HG03469 (cell line): Measurements from ENCODE around the gene UGT2B10.
"Not testable (repeated sequence)": the region's sequence is repeated elsewhere in the genome, so short reads cannot be mapped to it uniquely, and the experiment has no call there.

Experiments
- ATAC-seq: cut with Tn5 transposase; IDR thresholded peaks from one replicate; pipeline ENCODE4 v1.9.1; 2021; ENCODE audit warnings: mild to moderate bottlenecking, moderate library complexity, moderate number of reproducible peaks; ENCODE audit not compliant: unreplicated experiment

The UGT2B10 gene

DNA sequence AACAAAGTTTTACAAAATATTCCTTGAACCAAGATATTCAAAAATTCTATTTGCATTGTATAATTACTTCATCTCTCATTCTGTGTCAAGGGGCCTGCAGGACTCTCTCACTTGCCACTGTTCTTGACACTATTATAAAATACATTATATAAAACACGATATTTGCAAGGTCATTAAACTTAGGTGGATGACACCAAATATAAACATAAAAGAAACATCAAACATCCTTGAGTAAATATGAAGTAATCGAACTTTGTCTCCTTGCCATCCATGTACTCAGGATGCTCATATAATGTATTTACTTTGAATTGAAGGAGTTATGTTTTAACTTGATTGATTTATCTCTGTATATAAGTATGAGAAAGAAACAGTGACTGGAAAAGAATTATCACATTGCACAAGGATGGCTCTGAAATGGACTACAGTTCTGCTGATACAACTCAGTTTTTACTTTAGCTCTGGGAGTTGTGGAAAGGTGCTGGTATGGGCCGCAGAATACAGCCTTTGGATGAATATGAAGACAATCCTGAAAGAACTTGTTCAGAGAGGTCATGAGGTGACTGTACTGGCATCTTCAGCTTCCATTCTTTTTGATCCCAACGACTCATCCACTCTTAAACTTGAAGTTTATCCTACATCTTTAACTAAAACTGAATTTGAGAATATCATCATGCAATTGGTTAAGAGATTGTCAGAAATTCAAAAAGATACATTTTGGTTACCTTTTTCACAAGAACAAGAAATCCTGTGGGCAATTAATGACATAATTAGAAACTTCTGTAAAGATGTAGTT lies at the start of gene UGT2B10:
TSS of gene UGT2B10 (plus strand) at position 378 of the 793 bp plus-strand sequence. CDS start at position 404, 26 bp downstream.
- ATAC-seq: not testable (repeated sequence)

DNA sequence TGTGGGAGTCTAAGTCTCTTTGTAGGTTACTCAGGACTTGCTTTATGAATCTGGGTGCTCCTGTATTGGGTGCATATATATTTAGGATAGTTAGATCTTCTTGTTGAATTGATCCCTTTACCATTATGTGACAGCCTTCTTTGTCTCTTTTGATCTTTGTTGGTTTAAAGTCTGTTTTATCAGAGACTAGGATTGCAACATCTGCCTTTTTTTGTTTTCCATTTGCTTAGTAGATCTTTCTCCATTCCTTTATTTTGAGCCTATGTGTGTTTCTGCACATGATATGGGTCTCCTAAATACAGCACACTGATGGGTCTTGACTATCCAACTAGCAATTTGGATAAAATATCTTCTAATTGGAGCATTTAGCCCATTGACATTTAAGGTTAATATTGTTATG lies 44.0 kb upstream of the UGT2B10 start:
- not testable (repeated sequence) for ATAC-seq

DNA sequence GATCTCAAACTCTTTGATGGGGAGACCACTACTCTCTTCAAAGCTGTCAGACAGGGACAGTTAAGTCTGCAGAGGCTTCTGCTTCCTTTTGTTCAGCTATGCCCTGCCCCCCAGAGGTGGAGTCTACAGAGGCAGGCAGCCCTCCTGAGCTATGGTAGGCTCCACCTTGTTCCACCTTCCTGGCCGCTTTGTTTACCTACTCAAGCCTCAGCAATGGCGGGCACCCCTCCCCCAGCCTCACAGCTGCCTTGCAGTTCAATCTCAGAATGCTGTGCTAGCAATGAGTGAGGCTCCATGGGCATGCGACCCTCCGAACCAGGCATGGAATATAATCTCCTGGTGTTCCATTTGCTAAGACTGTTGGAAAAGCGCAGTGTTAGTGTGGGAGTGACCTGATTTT lies 42.1 kb upstream of the UGT2B10 start:
- no peak for ATAC-seq

DNA sequence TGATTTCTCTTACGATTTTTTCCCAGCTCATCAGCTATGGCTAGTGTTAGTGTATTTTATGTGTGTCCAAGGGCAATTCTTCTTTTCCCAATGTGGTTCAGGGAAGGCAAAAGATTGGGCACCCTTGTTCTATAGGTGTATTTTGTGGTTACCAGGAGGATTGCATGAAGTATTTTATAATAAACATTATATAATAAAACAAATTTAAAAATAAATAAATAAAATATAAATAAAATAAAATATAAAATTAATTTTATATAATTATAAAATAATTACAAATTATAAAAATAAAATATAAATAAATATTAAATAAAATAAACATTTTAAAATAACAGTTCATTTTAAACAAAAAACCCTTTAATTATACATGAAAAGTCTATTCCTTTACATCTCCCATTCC lies 35.6 kb upstream of the UGT2B10 start:
- no peak for ATAC-seq

DNA sequence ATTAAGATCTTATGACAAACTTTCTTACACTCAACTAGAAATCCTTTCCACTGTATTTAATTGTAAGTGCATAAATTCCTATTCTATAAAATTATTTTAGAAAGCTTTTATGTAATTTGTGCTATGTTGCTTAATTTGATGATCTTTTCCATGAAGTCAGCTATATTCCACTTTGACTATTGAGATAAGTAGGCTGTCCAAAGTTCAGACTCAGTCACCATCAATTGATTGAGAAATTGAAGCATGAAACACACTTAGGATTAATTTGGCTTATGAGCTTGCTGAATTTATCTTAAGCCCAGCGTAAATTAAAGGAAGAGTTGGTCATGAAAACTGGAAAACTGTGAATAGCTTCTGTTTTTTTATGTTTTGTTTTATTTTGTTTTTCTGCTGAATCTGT lies 18.7 kb upstream of the UGT2B10 start:
- ATAC-seq: no peak

DNA sequence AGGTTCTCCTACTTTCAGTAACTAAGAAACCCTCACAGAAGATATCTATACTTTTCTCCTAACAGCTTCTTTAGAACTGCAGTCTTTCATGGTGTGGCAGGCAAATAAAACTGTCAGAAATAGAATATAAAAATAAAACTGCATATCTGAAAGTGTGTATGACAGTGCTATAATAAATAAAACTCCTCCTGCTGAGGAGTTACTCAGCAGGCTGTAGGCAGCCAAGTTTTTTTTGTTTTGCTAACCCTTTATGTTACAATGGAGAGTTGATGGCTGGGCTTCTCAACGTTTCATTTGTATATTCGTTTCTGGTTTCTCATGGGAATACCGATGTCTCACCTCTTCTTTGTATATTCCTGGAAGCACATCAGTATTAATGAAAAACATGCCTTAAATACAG lies 18.2 kb upstream of the UGT2B10 start:
- no peak for ATAC-seq

DNA sequence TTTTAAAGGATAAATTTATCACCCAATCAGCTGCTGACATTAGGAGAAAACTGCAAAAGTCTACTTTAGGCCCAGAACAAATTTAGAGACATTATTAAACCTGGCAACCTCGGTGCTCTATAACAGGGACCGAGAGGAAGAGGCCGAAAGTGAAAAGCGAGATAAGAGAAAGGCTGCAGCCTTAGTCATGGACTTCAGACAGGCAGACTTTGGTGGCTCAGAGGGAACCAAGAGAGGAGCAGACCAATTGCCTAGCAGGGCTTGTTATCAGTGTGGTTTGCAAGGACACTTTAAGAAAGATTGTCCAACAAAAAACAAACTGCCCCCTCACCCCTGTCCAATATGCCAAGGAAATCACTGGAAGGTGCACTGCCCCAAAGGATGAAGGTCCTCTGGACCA lies 12.8 kb upstream of the UGT2B10 start:
- ATAC-seq: no peak

DNA sequence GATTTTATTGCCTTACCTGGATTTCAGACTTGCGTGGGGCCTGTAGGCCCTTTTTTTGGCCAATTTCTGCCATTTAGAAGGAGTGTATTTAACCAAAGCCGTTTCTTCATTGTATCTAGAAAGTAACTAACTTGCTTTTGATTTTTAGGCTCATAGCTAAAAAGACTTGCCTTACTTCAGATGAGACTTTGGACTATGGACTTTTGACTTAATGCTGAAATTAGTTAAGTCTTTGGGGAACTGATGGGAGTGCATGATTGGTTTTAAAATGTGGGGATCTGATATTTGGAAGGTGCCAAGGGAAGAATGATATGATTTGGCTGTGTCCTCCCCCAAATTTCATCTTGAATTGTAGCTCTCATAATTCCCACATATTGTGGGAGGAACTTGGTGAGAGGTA lies 7.7 kb upstream of the UGT2B10 start:
- no peak for ATAC-seq

DNA sequence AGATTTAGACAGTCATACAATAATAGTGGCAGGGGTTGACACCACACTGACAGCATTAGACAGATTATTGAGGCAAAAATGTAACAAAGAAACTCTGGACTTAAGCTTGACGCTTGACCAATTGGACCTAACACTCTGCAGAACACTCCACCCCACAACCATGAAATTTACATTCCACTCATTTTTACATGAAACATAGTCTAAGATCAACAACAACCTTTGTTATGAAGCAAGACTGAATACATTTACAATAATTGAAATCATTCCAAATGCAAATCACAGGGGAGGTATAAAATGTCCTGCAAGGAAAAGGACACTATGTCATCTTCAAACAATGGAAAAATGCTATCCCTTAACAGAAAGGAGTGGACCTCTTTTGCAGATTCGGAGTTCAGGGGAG lies 4.9 kb upstream of the UGT2B10 start:
- ATAC-seq: no peak

DNA sequence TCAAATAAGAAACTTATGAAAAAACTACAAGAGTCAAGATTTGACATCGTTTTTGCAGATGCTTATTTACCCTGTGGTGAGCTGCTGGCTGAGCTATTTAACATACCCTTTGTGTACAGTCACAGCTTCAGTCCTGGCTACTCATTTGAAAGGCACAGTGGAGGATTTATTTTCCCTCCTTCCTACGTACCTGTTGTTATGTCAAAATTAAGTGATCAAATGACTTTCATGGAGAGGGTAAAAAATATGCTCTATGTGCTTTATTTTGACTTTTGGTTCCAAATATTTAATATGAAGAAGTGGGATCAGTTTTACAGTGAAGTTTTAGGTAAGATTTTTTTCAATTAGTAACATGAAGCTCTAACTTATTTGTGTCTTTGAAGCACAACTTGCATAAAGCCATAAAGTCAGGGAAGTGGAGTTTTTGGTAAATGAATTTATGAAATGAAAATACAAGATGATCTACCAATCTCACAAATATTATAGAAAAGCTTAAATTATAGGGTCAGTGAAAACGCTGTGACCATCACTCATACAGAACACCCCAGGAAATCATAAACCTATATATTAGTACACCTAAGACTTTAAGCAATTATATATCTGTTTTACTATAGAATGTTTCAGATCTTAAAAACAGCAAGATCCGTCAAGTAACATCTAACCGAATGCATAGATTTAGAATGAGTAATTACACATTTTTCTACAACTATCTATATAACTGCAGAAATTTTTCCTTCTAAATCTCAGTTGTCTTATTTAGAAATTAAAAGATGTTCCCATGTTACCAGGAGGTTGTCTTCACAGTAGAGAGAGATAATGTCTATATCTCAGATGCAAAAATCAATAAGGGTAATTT lies 844 bp downstream of the UGT2B10 start:
- ATAC-seq: not testable (repeated sequence)

DNA sequence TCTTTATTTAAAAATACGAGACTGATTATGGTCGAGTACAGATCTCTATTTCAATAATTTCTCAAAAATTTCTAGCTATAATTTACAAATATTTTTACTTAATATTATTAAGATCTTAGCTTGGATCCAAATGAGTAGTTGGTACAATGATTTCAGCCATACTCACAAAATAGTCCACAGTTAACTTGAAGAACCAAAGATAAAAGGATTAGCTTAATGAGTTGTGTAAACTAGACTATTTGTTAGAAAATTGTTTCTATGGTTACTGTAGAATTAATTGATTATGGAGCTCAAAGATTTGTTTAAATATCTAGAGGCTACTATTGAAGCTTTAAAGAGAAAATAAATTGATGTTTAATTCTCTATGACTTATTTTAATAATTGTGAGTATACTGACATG lies 1.6 kb downstream of the UGT2B10 start:
- ATAC-seq: no peak

DNA sequence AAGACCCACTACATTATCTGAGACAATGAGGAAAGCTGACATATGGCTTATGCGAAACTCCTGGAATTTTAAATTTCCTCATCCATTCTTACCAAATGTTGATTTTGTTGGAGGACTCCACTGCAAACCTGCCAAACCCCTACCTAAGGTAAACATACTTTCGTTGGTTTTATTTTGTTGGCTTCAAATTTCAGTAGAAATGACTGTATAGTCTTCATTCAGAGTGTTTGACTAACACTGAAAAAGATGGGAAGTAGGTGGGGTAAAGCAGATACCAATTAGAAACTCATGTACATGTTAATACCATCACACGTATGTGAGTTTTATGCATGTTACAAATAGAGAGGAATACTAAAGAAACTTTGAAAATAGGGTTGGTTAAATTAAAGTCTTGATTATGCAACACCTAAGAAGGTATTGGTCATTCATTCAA lies 2.3 kb downstream of the UGT2B10 start:
- not testable (repeated sequence) for ATAC-seq

DNA sequence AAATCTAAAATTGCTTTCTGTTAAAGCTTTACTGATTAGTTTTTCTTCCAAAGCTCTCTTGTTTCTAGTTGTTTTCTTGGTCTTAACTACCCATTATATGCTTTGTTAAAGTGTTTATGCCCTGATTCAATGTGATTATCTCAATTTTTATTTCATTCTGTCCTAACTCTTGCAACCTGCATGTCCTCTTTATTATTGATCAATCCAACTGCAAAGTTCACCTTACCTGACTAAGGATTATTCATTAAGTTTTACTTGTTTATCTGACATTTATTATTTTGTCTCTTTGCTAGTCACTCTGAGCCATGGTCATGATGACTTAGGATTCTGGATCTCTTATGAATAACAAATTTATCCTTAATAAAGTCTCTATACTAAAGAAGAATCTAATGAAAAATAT lies 15.8 kb downstream of the UGT2B10 start:
- ATAC-seq: no peak

DNA sequence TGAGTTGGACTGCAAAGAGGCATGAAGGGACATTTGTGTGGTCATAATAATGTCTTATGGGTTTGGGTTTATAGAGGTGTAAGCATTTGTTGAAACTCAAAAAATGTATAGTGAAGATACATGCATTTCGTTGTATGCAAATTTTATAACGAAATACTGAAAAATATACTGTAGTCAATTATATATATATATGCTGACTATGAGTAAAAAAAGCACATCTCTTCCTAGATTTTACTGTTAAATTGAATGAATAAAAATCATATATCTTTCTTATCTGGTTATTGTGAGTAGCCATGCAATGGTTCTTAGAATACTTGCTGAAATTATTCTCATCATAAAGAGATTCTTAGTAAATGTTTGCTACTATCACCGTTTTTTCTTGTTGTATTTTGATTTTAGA lies 34.5 kb downstream of the UGT2B10 start:
- ATAC-seq: no peak

DNA sequence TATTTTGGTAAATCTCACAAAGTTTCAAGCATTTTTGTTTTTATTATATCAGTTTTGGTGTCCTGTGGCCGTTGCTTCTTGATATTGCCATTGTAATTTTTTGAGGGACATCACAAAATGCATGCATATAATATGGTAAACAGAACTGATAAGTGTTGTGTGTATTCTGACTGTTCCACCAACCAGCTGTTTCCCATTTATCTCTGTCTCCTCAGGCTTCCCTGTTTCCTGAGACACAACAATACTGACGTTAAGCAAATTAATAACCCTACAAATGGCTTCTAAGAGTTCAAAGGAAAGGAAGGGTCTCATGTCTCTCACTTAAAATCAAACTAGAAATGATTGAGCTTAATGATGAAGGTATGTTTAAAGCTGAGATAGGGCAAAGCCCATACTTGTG lies 40.0 kb downstream of the UGT2B10 start:
- no peak for ATAC-seq

DNA sequence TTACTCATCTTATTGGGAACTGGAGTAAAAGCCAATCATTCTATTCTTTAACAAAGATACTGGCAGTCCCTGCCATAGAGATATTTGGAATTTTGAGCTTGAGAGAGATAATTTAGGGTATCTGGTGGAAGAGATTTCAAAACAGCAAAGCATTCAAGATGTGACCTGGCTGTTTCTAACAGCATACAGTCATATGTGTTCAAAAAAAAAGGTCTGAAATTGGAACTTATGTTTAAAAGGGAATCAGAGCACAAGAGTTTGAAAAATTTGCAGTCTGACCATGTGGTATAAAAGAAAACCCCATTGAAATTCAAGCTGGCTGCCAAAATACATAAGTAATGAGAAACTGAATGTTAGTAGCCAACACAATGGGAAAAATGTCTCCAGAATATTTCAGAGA lies 42.2 kb downstream of the UGT2B10 start:
- no peak for ATAC-seq

DNA sequence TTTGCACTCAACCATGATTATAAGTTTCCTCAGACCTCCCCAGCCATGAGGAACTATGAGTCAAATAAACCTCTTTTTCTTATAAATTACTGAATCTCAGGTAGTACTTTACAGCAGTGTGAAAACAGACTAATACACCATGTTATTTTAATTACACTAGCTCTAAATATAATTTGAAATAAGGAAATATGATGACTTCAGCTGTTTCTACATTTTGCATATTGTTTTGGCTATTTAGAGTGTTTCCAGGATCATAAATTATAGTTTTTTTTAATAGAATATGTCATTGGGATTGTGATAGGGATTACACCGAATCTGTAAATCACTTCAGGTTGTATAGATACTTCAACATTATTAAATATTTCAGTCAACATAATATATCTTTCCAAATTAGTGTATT lies 43.9 kb downstream of the UGT2B10 start:
- no peak for ATAC-seq

DNA sequence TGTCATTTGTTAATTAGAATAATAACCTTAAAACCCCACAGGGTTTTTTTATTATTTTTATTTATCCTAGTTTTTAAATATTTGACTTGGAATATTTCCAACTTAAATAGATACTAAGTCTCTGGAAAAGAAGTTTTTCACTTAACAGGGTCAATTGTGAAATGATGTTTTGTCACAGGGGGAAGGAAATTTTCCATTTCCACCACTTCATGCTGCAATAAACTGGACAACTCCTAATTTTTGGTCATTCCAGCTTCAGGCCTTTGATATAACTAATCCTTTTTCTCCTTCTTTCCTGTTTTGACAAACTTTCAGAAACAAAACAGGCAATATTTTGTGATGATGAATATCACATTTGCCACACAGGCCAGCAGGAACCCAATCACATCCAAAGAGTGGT lies 45.3 kb downstream of the UGT2B10 start:
- no peak for ATAC-seq

DNA sequence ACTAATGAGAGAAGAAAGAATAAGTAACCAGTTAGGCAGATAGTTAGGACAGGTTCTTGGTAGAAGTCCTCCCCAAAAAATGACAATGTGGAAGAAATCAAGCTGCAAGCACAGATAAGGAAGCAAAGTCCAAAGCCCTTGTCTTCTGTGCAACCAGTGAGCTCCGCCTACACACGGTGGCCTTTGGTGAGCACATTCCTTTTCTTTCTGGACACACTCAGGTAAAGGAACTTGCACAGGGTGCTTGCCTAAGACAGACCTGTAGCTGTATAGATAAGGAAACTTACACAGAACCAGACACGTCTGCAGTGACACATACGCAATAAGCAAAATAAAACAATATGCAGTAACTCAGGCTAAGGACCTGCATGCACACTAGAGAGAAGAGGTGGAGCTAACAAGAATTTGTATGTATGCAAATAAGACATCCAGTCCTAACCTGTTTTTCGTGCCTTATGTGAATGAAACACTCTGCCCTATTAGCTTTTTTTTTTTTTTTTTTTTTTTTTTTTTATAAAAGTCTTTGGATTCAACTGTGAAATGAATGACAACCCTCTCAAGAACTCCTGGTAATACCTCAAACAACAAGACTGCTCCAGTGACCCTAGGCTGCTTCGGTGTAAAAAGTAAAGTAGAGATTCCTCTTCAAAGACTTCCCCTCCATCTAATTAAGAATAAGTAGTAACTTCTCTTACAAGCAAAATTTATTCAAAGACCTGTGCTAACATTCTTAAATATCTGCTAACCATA lies 48.8 kb downstream of the UGT2B10 start:
- ATAC-seq: no peak

DNA sequence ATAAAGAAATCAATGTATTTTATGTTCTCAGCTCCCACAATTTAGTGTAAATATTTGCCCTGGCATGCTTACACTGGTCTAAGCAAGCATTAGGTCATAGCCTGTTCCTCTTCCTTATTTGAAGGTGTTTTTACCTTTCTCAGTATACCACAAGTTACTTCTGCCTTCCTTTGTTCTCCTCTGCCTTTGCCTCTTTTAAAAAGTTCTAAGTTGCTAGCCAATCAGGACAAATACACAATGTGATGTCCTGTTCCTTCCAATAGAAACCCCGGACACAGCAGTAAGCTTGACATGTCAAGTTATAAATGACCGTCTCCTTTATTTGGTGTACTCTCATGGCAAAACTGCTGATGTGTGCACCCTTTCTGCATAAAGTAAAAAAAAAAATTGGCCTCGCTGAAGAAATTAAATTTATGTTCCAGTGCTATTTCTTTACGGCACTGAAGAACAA lies 49.4 kb downstream of the UGT2B10 start:
- no peak for ATAC-seq

DNA sequence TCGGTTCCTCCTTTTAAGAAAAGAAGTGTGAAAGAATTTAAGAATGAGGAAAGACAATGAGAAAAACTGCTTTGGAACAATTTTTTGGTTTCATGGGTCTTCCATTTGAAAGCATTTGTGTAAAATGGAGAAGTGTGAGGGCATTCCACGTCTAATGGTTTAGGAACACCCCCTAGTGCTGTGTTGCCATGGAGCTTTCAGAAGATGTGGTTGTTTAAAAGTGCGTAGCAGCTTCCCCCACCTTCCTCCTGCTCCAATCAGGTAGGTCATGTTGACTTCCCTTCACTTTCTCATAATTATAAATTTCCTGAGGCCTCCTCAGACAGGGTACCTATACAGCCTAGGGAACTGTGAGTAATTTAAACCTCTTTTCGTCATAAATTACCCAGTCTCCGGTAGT lies 50.0 kb downstream of the UGT2B10 start:
- ATAC-seq: no peak
